Retina (tissue), 1 donor: ENCODE data around the gene KRTAP1-5.
"Not testable (repeated sequence)": the region's sequence is repeated elsewhere in the genome, so short reads cannot be mapped to it uniquely, and the experiment has no call there.

Experiments
- DNase-seq: peaks from one replicate; pipeline ENCODE4 v3.0.0-alpha.2; 2016

The KRTAP1-5 gene

DNA sequence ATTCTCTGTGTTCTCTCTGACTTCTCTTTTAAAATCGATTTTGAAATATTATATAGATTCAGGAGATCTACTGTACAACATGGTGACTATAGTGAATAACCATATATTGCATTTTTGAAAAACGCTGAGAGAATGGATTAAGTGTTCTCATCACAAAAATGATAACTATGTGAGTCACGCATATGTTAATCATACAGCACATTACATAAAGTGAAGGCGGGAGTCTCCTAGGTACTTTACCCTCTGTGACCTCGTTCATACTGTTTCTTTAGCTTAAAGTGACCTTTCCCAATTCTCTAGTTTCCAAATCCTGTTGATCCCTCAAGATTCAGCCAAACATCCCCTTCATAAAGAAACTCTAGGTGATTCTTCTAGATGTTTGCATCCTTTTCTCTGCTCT is 24.2 kb downstream of the KRTAP1-5 start:
- DNase-seq: no peak

- no peak for DNase-seq
Measured at GRCh38 chr17:41001795-41002194, 25.2 kb downstream of the KRTAP1-5 start.

DNA sequence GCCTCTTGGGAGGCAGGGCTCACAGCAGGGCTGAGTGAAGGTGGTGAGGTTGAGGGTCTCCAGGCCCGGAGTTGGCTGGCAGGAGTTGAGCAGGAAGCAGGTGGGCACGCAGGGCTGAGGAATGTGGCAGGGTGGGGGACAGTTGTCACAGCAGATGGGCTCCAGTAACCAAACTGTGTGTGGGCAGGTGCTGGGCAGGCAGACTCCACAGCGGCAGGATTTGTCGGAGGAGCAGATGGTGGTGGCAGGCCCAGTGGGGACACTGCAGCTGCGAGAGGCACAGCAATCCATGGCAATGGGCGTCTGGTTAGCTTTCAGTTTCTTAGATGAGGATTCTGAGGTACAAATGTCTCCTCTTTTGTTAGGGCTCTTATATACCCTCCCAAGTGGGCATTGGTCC is 27.4 kb downstream of the KRTAP1-5 start, which contains the start of gene KRTAP3-2:
Gene KRTAP3-2 (minus strand): TSS at position 344 of the 400 bp plus-strand sequence. CDS start 53 bp downstream, at position 291.
- not testable (repeated sequence) for DNase-seq

DNA sequence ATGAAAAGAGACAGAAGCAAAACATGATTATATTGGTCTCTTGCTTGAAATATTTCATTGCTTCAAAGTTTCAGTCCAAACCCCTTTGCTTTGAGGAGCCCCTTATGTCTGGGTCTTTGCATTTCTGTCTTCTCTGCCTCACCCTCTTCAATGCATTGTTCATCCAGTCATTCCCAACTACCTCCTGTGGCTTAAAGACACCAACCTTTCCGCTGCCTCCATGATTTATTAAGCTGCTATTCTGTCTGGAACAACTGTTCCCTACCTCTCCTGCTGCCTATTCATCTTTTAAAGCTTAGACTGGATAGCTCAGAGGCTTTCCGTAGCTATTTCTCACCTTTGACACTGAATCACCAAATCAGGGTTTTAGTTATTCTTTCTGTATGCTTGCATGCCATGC is 29.6 kb downstream of the KRTAP1-5 start:
- DNase-seq: no peak

DNA sequence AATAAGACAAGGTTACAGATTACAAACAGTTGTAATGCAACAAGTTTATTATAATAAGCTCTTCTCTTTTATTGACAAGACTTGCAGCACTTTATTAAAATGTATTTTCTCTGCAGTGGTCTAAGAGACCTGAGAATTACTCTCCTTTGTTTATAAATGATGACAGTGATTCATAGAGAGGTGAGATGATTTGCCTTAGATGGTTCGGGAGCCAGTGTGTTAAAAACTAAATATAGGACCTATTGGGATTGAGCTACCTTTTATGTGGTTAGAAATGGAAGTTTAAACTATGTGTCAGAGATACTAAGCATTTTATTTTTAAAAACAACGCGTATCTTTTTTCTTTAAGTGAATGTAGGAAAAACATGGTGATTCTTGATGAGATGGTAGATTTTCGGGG is 30.2 kb downstream of the KRTAP1-5 start:
- no peak for DNase-seq

GRCh38 chr17:40995116-40995515 is 31.9 kb downstream of the KRTAP1-5 start:
- no peak for DNase-seq

DNA sequence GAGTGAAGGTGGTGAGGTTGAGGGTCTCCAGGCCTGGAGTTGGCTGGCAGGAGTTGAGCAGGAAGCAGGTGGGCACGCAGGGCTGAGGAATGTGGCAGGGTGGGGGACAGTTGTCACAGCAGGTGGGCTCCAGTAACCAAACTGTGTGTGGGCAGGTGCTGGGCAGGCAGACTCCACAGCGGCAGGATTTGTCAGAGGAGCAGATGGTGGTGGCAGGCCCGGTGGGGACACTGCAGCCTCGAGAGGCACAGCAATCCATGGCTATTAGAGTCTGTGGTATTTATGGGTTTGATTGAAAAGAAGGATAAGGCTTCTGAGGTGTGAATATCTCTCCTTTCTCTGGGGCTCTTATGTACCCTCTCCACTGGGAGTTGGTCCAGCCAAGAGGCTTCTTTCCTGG is 33.2 kb downstream of the KRTAP1-5 start, which contains the start of gene KRTAP3-3:
Gene KRTAP3-3 (minus strand): TSS at position 326 of the 400 bp plus-strand sequence. CDS start 67 bp downstream, at position 259.
- no peak for DNase-seq

GRCh38 chr17:40993084-40993483 is 33.9 kb downstream of the KRTAP1-5 start:
- no peak for DNase-seq

DNA sequence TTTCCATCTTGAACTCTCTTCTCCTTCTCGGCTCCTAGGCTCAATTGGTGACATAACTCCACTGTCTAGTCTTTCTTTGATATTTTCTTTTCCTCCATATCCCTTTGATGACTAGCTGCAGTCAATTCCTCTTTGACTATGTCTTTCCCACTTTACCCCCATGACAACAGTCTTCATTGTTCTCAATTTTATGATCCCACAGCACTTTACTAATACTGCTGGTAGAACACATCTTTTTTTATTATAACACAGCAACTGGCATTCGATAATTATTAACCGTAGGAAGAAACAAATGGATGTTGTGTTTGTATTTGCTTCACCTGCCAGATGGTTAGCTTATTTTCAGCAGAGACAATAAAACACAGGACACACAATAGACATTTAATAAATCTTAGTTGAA is 34.3 kb downstream of the KRTAP1-5 start:
- DNase-seq: no peak

- no peak for DNase-seq
Measured at GRCh38 chr17:40986920-40987319, 40.1 kb downstream of the KRTAP1-5 start.

- DNase-seq: no peak
Measured at GRCh38 chr17:40984226-40984625, 42.8 kb downstream of the KRTAP1-5 start, which contains the start of gene KRT40. TSS of gene KRT40 (minus strand) at chr17:40984326. CDS start at chr17:40984273, 53 bp downstream.

GRCh38 chr17:40981115-40981514 is 45.9 kb downstream of the KRTAP1-5 start:
- DNase-seq: no peak

- DNase-seq: peak; percentile 70
Measured at GRCh38 chr17:40980596-40980995, 46.4 kb downstream of the KRTAP1-5 start.

- DNase-seq: no peak
Measured at GRCh38 chr17:40980117-40980516, 46.9 kb downstream of the KRTAP1-5 start.

DNA sequence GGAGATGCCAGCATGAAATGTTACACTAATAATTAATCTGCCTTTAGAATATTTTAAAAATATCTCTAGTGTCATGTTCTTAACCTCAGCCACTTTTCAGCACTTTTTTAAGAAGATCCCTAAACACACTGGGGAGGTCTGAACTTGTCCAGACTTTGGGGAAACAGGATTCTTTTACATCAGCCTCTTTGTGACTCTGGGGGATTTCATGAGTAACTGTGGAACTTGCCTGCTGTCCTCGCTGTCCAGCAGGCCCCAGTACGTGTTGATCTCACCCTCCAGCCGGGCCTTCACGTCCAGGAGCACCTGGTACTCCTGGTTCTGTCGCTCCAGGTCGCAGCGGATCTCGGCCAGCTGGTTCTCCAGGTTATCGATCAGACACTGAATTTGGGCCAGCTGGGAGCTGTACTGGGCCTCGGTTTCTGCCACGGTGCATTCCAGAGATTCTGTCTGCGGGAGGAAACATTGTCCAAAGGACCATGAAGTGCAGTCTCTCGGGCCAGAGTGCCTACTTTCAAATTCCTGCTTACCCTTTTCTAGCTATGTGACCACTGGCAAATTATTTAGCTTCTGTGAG is 48.3 kb downstream of the KRTAP1-5 start:
- no peak for DNase-seq
